Ishikawa (cell line): ENCODE results near the gene NKAIN2.

ENCODE experiments used
- CEBPB ChIP-seq: IDR thresholded peaks from 2 replicates; pipeline ENCODE4 v1.6.1; 2012
- CREB1 ChIP-seq: IDR thresholded peaks from 2 replicates; pipeline ENCODE4 v1.6.1; 2012; ENCODE audit warnings: low read depth
- EGR1 ChIP-seq: IDR thresholded peaks from 2 replicates; pipeline ENCODE4 v1.6.1; 2012
- EP300 ChIP-seq: IDR thresholded peaks from 2 replicates; pipeline ENCODE4 v1.6.1; 2012; ENCODE audit warnings: borderline replicate concordance
- FOXM1 ChIP-seq: IDR thresholded peaks from 2 replicates; pipeline ENCODE4 v1.6.1; 2012; ENCODE audit warnings: low read depth, borderline replicate concordance
- NFIC ChIP-seq: IDR thresholded peaks from 2 replicates; pipeline ENCODE4 v1.6.1; 2012
- RAD21 ChIP-seq: IDR thresholded peaks from 2 replicates; pipeline ENCODE4 v1.6.1; 2012; ENCODE audit warnings: low read depth
- TAF1 ChIP-seq: IDR thresholded peaks from 2 replicates; pipeline ENCODE4 v1.6.1; 2012; ENCODE audit warnings: low read depth, mild to moderate bottlenecking
- TCF12 ChIP-seq: IDR thresholded peaks from 2 replicates; pipeline ENCODE4 v1.6.1; 2012; ENCODE audit warnings: low read depth
- TEAD4 ChIP-seq: IDR thresholded peaks from 2 replicates; pipeline ENCODE4 v1.6.1; 2012
- YY1 ChIP-seq: IDR thresholded peaks from 2 replicates; pipeline ENCODE4 v1.6.1; 2012; ENCODE audit warnings: low read depth
- ZBTB7A ChIP-seq: IDR thresholded peaks from 2 replicates; pipeline ENCODE4 v1.6.1; 2012; ENCODE audit warnings: low read depth
- TF ChIP-seq, protein P1 (sequence below): IDR thresholded peaks from 2 replicates; pipeline ENCODE4 v1.6.1; 2012
- TF ChIP-seq, protein P2 (sequence below): IDR thresholded peaks from 2 replicates; pipeline ENCODE4 v1.6.1; 2012
- TF ChIP-seq, protein P3 (sequence below): IDR thresholded peaks from 2 replicates; pipeline ENCODE4 v1.6.1; 2012; ENCODE audit warnings: low read depth, mild to moderate bottlenecking

Gene NKAIN2

DNA sequence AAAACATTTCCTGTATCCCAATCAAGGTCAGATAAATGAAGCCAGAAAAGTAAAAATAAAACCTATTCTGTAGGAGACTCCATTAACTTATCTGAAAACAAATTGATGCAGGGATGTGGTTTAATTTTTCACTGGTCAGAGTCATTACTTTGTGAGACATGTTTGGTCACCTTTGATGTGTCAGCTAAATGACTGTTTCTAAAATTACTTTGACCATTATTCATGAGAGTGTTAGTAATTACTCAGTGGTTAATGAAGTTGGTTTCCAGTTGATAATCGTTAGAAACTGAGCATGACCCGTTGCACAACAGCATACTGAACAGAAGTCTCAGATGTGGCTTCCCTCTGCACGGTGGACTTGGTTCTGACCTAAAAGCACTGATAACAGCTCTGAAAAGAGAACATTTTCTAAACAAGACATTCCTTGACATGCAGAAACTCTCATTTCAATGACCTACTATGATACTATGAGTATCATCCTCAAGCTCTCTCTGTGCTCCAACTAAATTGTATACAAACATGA, 748.1 kb downstream of the NKAIN2 start:
- no peak for TF ChIP-seq CEBPB
- no peak for TF ChIP-seq CREB1
- TF ChIP-seq EP300: no peak
- TF ChIP-seq, protein P1, sequence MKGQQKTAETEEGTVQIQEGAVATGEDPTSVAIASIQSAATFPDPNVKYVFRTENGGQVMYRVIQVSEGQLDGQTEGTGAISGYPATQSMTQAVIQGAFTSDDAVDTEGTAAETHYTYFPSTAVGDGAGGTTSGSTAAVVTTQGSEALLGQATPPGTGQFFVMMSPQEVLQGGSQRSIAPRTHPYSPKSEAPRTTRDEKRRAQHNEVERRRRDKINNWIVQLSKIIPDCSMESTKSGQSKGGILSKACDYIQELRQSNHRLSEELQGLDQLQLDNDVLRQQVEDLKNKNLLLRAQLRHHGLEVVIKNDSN: no peak
- TF ChIP-seq, protein P2, sequence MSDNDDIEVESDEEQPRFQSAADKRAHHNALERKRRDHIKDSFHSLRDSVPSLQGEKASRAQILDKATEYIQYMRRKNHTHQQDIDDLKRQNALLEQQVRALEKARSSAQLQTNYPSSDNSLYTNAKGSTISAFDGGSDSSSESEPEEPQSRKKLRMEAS: no peak
- TF ChIP-seq, protein P3, sequence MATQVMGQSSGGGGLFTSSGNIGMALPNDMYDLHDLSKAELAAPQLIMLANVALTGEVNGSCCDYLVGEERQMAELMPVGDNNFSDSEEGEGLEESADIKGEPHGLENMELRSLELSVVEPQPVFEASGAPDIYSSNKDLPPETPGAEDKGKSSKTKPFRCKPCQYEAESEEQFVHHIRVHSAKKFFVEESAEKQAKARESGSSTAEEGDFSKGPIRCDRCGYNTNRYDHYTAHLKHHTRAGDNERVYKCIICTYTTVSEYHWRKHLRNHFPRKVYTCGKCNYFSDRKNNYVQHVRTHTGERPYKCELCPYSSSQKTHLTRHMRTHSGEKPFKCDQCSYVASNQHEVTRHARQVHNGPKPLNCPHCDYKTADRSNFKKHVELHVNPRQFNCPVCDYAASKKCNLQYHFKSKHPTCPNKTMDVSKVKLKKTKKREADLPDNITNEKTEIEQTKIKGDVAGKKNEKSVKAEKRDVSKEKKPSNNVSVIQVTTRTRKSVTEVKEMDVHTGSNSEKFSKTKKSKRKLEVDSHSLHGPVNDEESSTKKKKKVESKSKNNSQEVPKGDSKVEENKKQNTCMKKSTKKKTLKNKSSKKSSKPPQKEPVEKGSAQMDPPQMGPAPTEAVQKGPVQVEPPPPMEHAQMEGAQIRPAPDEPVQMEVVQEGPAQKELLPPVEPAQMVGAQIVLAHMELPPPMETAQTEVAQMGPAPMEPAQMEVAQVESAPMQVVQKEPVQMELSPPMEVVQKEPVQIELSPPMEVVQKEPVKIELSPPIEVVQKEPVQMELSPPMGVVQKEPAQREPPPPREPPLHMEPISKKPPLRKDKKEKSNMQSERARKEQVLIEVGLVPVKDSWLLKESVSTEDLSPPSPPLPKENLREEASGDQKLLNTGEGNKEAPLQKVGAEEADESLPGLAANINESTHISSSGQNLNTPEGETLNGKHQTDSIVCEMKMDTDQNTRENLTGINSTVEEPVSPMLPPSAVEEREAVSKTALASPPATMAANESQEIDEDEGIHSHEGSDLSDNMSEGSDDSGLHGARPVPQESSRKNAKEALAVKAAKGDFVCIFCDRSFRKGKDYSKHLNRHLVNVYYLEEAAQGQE: no peak
- TF ChIP-seq TCF12: no peak
- no peak for TF ChIP-seq NFIC
- no peak for TF ChIP-seq EGR1
- TF ChIP-seq ZBTB7A: no peak
- TF ChIP-seq FOXM1: no peak

DNA sequence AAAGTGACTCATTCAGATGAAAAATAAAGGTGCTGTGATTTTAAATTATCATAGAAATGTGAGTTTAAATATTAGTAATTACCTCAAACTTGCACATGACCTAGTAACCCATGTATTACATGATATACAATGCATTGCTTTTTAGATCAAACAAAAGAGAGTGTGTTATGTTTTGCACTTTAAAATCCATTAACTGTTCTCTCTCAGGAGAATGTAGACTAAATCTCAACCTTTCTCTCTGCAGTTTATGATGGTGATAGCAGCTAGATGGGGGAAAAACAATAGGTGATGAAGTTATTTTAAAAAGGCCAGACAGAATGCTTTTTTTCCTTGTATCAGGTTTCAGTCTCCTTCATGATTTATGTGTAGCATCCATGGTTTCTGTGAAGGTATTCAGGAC, 754.2 kb downstream of the NKAIN2 start:
- TF ChIP-seq EP300: no peak
- TF ChIP-seq TEAD4: no peak
- no peak for TF ChIP-seq CEBPB
- TF ChIP-seq NFIC: no peak
- no peak for TF ChIP-seq EGR1
- no peak for TF ChIP-seq CREB1
- TF ChIP-seq, protein P1: no peak
- no peak for TF ChIP-seq FOXM1
- TF ChIP-seq RAD21: no peak

DNA sequence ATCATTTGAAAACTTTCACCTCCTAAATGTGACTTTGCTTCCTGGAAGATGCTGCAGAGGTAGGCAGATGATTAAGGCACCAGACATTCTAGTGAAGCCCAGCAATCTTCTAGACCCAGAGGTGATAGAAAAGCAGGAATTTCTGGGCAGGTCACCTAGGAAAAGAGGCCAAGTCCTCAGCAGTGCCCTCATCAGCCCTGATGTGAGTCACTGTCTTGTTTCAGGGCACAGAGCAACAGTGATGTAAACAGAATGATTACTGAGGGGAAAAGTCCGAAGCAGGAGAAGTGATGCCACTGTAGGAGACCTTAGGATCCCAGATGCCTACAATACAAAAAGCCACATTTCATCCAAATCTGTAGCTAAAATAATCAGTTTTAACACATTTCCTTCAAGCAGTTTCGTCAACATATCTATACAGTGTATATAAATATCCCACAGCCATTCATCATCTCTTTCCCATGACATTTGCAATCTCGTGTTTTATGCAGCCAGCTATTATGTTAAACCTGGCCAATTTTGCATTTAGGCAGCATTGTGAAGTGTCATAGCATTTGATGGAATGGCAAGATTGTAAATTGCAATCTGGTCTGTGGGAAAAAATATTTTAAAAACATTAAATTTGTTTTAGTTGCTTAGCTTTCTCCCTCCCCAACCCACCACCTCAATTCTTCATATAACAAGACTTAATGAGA, 757.4 kb downstream of the NKAIN2 start:
- no peak for TF ChIP-seq YY1
- TF ChIP-seq TEAD4: no peak

DNA sequence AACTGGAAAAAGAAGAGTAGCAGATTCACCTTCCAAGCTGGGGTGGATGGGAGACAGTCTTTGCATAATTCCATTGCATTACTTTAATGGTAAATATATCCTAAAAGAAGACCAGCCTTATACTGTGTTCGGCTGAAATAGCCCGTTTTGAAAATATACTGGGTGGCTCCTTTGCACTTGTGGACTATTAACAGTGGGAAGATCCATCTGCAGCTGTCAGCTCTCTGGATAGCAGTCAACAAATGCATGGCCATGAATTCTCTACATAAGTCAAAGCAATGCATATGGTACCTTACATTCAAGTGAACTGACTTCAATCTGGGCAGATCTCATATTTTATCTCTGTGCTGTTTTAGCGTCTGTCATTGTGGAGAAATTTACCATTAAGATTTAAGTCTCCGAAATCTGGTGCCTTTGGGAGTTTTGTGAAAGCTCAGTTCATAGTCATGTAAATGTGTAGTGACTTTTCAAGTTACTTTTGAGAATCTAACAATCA, 758.0 kb downstream of the NKAIN2 start:
- no peak for TF ChIP-seq EGR1
- no peak for TF ChIP-seq NFIC
- TF ChIP-seq TAF1: no peak
- TF ChIP-seq EP300: no peak
- TF ChIP-seq, protein P2: no peak
- TF ChIP-seq TEAD4: no peak
- no peak for TF ChIP-seq CEBPB
- no peak for TF ChIP-seq TCF12
- TF ChIP-seq RAD21: no peak
- TF ChIP-seq, protein P3: no peak
- TF ChIP-seq FOXM1: no peak
- no peak for TF ChIP-seq CREB1
- TF ChIP-seq, protein P1: no peak
- TF ChIP-seq ZBTB7A: no peak
- no peak for TF ChIP-seq YY1

DNA sequence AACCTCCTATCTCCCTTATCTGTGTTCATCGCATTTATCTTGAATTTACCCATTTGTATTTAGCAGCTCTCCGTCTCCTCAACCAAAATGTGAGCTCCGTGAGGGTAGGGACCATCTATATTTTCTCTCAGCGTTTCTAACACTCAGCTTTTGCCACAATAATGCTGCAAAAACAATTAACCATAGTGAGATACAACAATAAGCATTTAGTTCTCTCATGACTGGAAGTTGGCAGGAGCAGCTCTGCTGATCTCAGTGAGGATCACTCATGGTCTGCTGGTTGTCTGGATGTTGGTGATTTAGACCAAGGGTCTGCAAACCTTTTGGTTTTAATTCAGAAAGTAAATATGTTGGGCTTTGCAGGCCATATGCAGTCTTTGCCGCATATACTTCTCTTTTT, 763.7 kb downstream of the NKAIN2 start:
- TF ChIP-seq RAD21 (no peak), YY1 (no peak), TCF12 (no peak), NFIC (no peak), CREB1 (no peak), FOXM1 (no peak), CEBPB (no peak), EGR1 (no peak), TAF1 (no peak), TEAD4 (no peak), EP300 (no peak), ZBTB7A (no peak)
- TF ChIP-seq, protein P3: no peak
- TF ChIP-seq, protein P2: no peak
- TF ChIP-seq, protein P1: no peak
